H9 (cell line): ENCODE measurements around the gene EIF4E2. TPM values are rescaled to one million over a fixed set of nuclear protein-coding genes. Genes with fewer than 3 reads are reported as not detected.

ENCODE experiments used
- DNase-seq: peaks from one replicate; pipeline ENCODE4 v3.0.0-alpha.2; 2017
- H2AFZ ChIP-seq: one replicate; pipeline ENCODE4 v1.6.1; 2013; ENCODE audit warnings: mild to moderate bottlenecking, low read length, control low read depth, moderate library complexity
- H2AK5ac ChIP-seq: 2 replicates; pipeline ENCODE4 v1.6.1; 2013; ENCODE audit warnings: low read length, control low read depth, mixed read lengths; ENCODE audit not compliant: insufficient read length
- H2BK120ac ChIP-seq: one replicate; pipeline ENCODE4 v1.6.1; 2013; ENCODE audit warnings: low read depth, mild to moderate bottlenecking, low read length, control low read depth, inconsistent platforms; ENCODE audit not compliant: poor library complexity, severe bottlenecking
- H2BK12ac ChIP-seq: 2 replicates; pipeline ENCODE4 v1.6.1; 2013; ENCODE audit warnings: low read length, control low read depth, mixed read lengths, low read depth; ENCODE audit not compliant: insufficient read length
- H2BK15ac ChIP-seq: 2 replicates; pipeline ENCODE4 v1.6.1; 2013; ENCODE audit warnings: low read depth, low read length, control low read depth
- H2BK20ac ChIP-seq: one replicate; pipeline ENCODE4 v1.6.1; 2013; ENCODE audit warnings: low read depth, mild to moderate bottlenecking, low read length, control low read depth, inconsistent platforms; ENCODE audit not compliant: poor library complexity, severe bottlenecking
- H2BK5ac ChIP-seq: 2 replicates; pipeline ENCODE4 v1.6.1; 2013; ENCODE audit warnings: low read length, control low read depth, mixed read lengths; ENCODE audit not compliant: insufficient read length
- H3K14ac ChIP-seq: 2 replicates; pipeline ENCODE4 v1.6.1; 2013; ENCODE audit warnings: low read length, control low read depth; ENCODE audit not compliant: insufficient read depth
- H3K18ac ChIP-seq: 2 replicates; pipeline ENCODE4 v1.6.1; 2013; ENCODE audit warnings: low read depth, mild to moderate bottlenecking, mixed read lengths, low read length, control low read depth; ENCODE audit not compliant: insufficient read length
- H3K23ac ChIP-seq: 2 replicates; pipeline ENCODE4 v1.6.1; 2013; ENCODE audit warnings: low read length, control low read depth, mixed read lengths, low read depth; ENCODE audit not compliant: insufficient read length
- H3K23me2 ChIP-seq: 2 replicates; pipeline ENCODE4 v1.6.1; 2013; ENCODE audit warnings: low read depth, mild to moderate bottlenecking, mixed read lengths, low read length, control low read depth; ENCODE audit not compliant: insufficient read length, poor library complexity, severe bottlenecking
- H3K27ac ChIP-seq: 2 replicates; pipeline ENCODE4 v1.5.1; 2013; ENCODE audit warnings: low read length, control low read depth, mixed read lengths, low read depth; ENCODE audit not compliant: insufficient read length
- H3K27me3 ChIP-seq: 2 replicates; pipeline ENCODE4 v1.6.1; 2013; ENCODE audit warnings: low read length, control low read depth, inconsistent platforms; ENCODE audit not compliant: insufficient read depth
- H3K4ac ChIP-seq: 2 replicates; pipeline ENCODE4 v1.6.1; 2013; ENCODE audit warnings: low read depth, mild to moderate bottlenecking, control low read depth, inconsistent platforms, low read length, moderate library complexity
- H3K4me1 ChIP-seq: 2 replicates; pipeline ENCODE4 v1.6.1; 2013; ENCODE audit warnings: low read length, control low read depth, inconsistent platforms; ENCODE audit not compliant: insufficient read depth
- H3K4me2 ChIP-seq: 2 replicates; pipeline ENCODE4 v1.6.1; 2013; ENCODE audit warnings: low read length, control low read depth, mixed read lengths; ENCODE audit not compliant: insufficient read length, insufficient read depth
- H3K56ac ChIP-seq: 2 replicates; pipeline ENCODE4 v1.6.1; 2013; ENCODE audit warnings: low read depth, mild to moderate bottlenecking, mixed read lengths, low read length, control low read depth; ENCODE audit not compliant: insufficient read length
- H3K79me1 ChIP-seq: 2 replicates; pipeline ENCODE4 v1.6.1; 2013; ENCODE audit warnings: low read depth, mild to moderate bottlenecking, moderate library complexity, low read length, control low read depth, inconsistent platforms; ENCODE audit not compliant: insufficient read depth, poor library complexity, severe bottlenecking
- H3K79me2 ChIP-seq: 2 replicates; pipeline ENCODE4 v1.6.1; 2013; ENCODE audit warnings: low read length, control low read depth, inconsistent platforms; ENCODE audit not compliant: insufficient read depth
- H3K9ac ChIP-seq: 2 replicates; pipeline ENCODE4 v1.6.1; 2013; ENCODE audit warnings: low read length, control low read depth, mixed read lengths; ENCODE audit not compliant: insufficient read length; ENCODE audit errors: extremely low read depth
- H3K9me3 ChIP-seq: one replicate; pipeline ENCODE4 v1.6.1; 2013; ENCODE audit warnings: low read depth, low read length, inconsistent platforms; ENCODE audit not compliant: control insufficient read depth
- H3T11ph ChIP-seq: one replicate; pipeline ENCODE4 v1.6.1; 2013; ENCODE audit warnings: mild to moderate bottlenecking, low read length, control low read depth, inconsistent platforms
- H4K20me1 ChIP-seq: one replicate; pipeline ENCODE4 v1.6.1; 2013; ENCODE audit not compliant: control insufficient read depth, insufficient read length, insufficient read depth
- H4K5ac ChIP-seq: 2 replicates; pipeline ENCODE4 v1.6.1; 2013; ENCODE audit warnings: low read depth, mild to moderate bottlenecking, mixed read lengths, low read length, control low read depth; ENCODE audit not compliant: insufficient read length
- H4K8ac ChIP-seq: replicated peaks from 2 replicates; pipeline ENCODE4 v1.6.1; 2013; ENCODE audit warnings: low read length, control low read depth, mixed read lengths, low read depth; ENCODE audit not compliant: insufficient read length
- H4K91ac ChIP-seq: 2 replicates; pipeline ENCODE4 v1.6.1; 2013; ENCODE audit warnings: low read depth, mild to moderate bottlenecking, moderate library complexity, mixed read lengths, low read length, control low read depth; ENCODE audit not compliant: insufficient read length
- H3K27ac Mint-ChIP-seq, 3 experiments: 2 replicates in 2 of 3; 3 replicates in 1 of 3; pipeline ENCODE4 v1.8.0; 2020 to 2021; ENCODE audit warnings: mixed read lengths in 3 of 3, mild to moderate bottlenecking in 1 of 3, moderate library complexity in 1 of 3
- H3K27me3 Mint-ChIP-seq: 2 replicates; pipeline ENCODE4 v1.8.0; 2021; ENCODE audit warnings: low read depth, mild to moderate bottlenecking, moderate library complexity, mixed read lengths
- H3K36me3 Mint-ChIP-seq, 3 experiments: 2 replicates in 2 of 3; 3 replicates in 1 of 3; pipeline ENCODE4 v1.8.0; 2020 to 2021; ENCODE audit warnings: low read depth in 3 of 3, mixed read lengths in 3 of 3; ENCODE audit not compliant: insufficient read depth in 1 of 3
- H3K4me1 Mint-ChIP-seq, 2 experiments: 2 replicates each; pipeline ENCODE4 v1.8.0; 2020; ENCODE audit warnings: mixed read lengths in 2 of 2
- H3K4me3 Mint-ChIP-seq, 2 experiments: 2 replicates in 1 of 2; 3 replicates in 1 of 2; pipeline ENCODE4 v1.8.0; 2020 to 2021; ENCODE audit warnings: mild to moderate bottlenecking in 2 of 2, mixed read lengths in 2 of 2, moderate library complexity in 1 of 2
- H3K9me3 Mint-ChIP-seq, 2 experiments: 2 replicates in 1 of 2; 3 replicates in 1 of 2; pipeline ENCODE4 v1.8.0; 2020; ENCODE audit warnings: mild to moderate bottlenecking in 2 of 2, mixed read lengths in 2 of 2, moderate library complexity in 1 of 2
- WGBS: extraction: QIAGEN DNeasy Blood & Tissue Kit; methylation state at CpG from one replicate; pipeline ENCODE4 v1.1.7; 2013; ENCODE audit warnings: missing lambda C conversion rate, low lambda C conversion rate, mixed read lengths; ENCODE audit not compliant: insufficient read length; ENCODE audit errors: extremely low coverage; 5-methylcytosine and 5-hydroxymethylcytosine counted together
- total RNA-seq: library from RNA; stranded (reverse); gene quantifications from 2 replicates; pipeline ENCODE4 v1.2.1, GENCODE V29; 2021
- TF ChIP-seq, protein P1 (sequence below): fragments of 200-600 bp; sonication (generic); conservative IDR thresholded peaks from 3 replicates; pipeline ENCODE4 v1.8.0; 2021; ENCODE audit warnings: antibody characterized with exemption, mild to moderate bottlenecking

Gene EIF4E2
- total RNA-seq, 1 experiment from 2014 or later, result 109 TPM

- H3K27ac Mint-ChIP-seq, result no peak overlapping the region
- H3K79me1 ChIP-seq, result no peaks in the 10 kb centered on the region
- no peak overlapping the region for H2BK20ac ChIP-seq
- no peak overlapping the region for H3K9ac ChIP-seq
- no peaks in the 10 kb centered on the region for H4K20me1 ChIP-seq
- no peak overlapping the region for H3K4me2 ChIP-seq
- H3T11ph ChIP-seq, result no peak overlapping the region
- H2BK12ac ChIP-seq, result no peak overlapping the region
- no peak overlapping the region for H3K4me3 Mint-ChIP-seq
- no peak overlapping the region for H3K56ac ChIP-seq
- no peak overlapping the region for H2AK5ac ChIP-seq
- H3K18ac ChIP-seq, result no peak overlapping the region
- no peaks in the 10 kb centered on the region for H3K36me3 Mint-ChIP-seq
- peaks cover 3% of the 10 kb centered on the region for H3K23me2 ChIP-seq
- no peaks in the 10 kb centered on the region for H3K79me2 ChIP-seq
- no peak overlapping the region for H3K4ac ChIP-seq
- peaks cover 11% of the 10 kb centered on the region for H3K27me3 Mint-ChIP-seq
- H3K4me1 Mint-ChIP-seq, result no peaks in the 10 kb centered on the region; a peak in 1 of 4 replicates
- no peaks in the 10 kb centered on the region; a peak in 1 of 5 replicates for H3K9me3 Mint-ChIP-seq
- H3K4me1 ChIP-seq, result no peaks in the 10 kb centered on the region
- H2BK15ac ChIP-seq, result no peak overlapping the region
- no peak overlapping the region for H2BK5ac ChIP-seq
- H2BK120ac ChIP-seq, result no peak overlapping the region
- WGBS, result no CpG with 5 or more reads among the region's 17 CpGs
- no peak overlapping the region for H2AFZ ChIP-seq
- H3K9me3 ChIP-seq, result no peaks in the 10 kb centered on the region
- DNase-seq, result no peak
- no peak overlapping the region for H4K5ac ChIP-seq
- no peak overlapping the region for H4K91ac ChIP-seq
- H3K27me3 ChIP-seq, result no peaks in the 10 kb centered on the region
- TF ChIP-seq, protein P1, sequence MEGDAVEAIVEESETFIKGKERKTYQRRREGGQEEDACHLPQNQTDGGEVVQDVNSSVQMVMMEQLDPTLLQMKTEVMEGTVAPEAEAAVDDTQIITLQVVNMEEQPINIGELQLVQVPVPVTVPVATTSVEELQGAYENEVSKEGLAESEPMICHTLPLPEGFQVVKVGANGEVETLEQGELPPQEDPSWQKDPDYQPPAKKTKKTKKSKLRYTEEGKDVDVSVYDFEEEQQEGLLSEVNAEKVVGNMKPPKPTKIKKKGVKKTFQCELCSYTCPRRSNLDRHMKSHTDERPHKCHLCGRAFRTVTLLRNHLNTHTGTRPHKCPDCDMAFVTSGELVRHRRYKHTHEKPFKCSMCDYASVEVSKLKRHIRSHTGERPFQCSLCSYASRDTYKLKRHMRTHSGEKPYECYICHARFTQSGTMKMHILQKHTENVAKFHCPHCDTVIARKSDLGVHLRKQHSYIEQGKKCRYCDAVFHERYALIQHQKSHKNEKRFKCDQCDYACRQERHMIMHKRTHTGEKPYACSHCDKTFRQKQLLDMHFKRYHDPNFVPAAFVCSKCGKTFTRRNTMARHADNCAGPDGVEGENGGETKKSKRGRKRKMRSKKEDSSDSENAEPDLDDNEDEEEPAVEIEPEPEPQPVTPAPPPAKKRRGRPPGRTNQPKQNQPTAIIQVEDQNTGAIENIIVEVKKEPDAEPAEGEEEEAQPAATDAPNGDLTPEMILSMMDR, result no peak
- H4K8ac ChIP-seq, result no peak overlapping the region
- H3K27ac ChIP-seq, result no peak overlapping the region
- no peak overlapping the region for H3K14ac ChIP-seq
- H3K23ac ChIP-seq, result no peak overlapping the region
Measured at GRCh38 chr2:232607011-232607410, 56.5 kb downstream of the EIF4E2 start.
